GF-D8 (cell line): ENCODE results near the gene LOC101059915.
"Not testable (repeated sequence)": the region's sequence is repeated elsewhere in the genome, so short reads cannot be mapped to it uniquely, and the experiment has no call there.

Experiments
- DNase-seq: peaks from one replicate; lab custom pipeline; 2025; lab: John Stamatoyannopoulos, UW

LOC101059915 gene

DNA sequence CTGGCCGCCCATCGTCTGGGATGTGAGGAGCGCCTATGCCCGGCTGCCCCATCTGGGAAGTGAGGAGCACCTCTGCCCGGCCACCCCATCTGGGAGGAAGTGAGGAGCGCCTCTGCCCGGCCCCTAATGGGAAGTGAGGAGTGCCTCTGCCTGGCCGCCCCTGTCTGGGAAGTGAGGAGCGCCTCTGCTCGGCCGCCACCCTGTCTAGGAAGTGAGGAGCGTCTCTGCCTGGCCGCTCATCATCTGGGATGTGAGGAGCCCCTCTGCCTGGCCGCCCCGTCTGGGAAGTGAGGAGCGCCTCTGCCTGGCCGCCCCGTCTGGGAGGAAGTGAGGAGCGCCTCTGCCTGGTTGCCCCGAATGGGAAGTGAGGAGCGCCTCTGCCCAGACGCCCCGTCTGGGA, 8.3 kb downstream of the LOC101059915 start:
- not testable (repeated sequence) for DNase-seq

DNA sequence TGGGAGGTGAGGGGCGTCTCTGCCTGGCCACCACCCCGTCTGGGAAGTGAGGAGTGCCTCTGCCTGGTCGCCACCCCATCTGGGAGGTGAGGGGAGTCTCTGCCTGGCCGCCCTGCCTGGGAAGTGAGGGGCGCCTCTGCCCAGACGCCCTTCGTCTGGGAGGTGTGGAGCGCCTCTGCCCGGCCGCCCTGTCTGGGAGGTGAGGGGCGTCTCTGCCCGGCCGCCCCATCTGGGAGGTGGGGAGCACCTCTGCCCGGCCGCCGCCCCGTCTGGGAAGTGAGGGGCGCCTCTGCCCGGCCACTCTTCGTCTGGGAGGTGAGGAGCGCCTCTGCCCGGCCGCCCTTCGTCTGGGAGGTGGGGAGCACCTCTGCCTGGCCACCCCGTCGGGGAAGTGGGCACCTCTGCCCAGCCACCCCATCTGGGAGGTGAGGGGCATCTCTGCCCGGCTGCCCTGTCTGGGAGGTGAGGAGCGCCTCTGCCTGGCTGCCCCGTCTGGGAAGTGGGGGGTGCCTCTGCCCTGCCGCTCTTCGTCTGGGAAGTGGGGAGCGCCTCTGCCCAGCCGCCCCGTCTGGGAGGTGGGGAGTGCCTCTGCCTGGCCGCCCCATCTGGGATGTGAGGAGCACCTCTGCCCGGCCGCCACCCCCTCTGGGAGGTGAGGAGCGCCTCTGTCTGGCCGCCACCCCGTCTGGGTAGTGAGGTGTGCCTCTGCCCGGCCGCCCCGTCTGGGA, 8.9 kb downstream of the LOC101059915 start:
- not testable (repeated sequence) for DNase-seq

DNA sequence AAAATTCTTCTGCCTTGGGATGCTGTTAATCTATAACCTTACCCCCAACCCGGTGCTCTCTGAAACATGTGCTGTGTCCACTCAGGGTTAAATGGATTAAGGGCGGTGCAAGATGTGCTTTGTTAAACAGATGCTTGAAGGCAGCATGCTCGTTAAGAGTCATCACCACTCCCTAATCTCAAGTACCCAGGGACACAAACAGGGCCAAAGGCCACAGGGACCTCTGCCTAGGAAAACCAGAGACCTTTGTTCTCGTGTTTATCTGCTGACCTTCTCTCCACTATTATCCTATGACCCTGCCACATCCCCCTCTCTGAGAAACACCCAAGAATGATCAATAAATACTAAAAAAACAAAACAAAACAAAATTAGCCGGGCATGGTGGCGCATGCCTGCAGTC, 9.8 kb downstream of the LOC101059915 start:
- DNase-seq, result not testable (repeated sequence)

- DNase-seq, result no peak
Observed at GRCh38 chrX:71679575-71680207, 12.3 kb downstream of the LOC101059915 start.

GRCh38 chrX:71696641-71697465, 29.5 kb downstream of the LOC101059915 start:
- not testable (repeated sequence) for DNase-seq

DNA sequence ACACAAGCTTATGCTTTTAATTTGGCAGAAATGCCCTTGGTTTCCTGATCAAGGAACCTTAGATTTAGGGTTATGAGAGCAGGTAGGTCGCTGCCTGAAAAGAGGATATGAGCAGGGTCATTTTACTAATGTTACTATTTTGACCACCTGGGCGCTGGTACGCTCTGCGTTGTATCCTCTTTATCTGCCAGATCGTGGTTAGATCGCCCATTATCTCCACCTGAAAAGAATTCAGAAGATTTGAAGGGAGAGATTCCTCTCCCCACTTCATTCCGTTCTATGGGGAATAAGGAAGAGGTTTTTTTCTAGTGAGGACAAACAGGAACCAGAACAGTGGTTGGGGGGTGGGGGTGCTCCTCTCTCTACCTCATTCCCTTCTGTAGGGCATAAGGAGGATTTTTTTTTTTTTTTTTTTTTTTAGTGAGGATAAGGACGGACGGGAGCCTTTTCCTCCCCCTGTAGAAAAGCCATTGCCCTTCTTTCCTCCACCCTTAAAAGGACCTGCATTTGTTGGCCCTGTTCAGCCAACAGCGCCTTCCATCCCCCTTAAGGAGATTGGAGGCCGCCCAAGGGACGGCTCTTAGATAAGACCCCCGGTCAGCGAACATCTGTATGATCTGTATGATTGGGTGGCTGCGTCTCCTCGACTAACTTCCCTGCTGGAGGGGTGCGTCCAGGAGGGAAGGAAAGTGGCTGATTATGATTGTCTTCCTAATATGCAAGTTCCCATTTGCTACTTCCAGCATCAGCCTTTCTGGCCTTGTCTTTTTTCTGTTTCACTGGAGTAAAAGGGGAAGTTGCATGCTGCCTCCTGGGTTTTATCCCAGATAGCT, 30.3 kb downstream of the LOC101059915 start:
- not testable (repeated sequence) for DNase-seq

DNA sequence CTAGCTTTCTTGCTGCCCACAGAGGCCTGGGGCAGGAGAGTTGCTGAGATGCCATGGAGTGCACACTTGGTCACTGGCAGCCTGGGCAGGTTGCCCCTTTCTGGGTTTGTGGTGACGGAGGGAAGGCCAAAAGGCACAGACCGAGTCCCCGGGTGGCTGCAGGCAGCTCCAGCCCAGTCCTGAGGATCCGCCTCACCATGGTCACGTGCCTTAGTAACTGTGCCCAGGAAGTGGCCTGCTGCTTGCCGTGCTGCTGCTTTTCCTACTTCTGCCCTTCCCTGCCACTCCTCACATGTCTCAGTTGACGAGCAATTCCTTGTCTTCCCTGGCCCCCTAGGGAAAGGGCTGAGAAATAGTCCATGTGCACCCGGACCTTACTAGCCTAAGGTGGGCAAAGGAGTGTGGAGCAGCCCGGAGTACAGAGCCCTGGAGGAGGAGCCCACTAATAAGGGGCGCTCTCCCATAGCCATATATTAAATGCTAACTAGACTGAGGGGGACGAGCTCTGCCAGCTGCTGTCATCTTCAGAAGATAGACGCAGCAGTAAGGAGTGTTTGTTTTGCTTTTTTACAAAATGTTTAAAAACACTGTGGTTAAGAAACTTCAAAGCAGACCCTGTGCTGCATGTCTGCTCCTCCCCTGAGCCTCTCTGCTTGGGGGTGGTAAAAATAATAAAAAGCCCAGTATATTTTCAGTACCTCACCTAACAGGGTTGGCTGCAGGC, 31.1 kb downstream of the LOC101059915 start:
- DNase-seq, result not testable (repeated sequence)

DNA sequence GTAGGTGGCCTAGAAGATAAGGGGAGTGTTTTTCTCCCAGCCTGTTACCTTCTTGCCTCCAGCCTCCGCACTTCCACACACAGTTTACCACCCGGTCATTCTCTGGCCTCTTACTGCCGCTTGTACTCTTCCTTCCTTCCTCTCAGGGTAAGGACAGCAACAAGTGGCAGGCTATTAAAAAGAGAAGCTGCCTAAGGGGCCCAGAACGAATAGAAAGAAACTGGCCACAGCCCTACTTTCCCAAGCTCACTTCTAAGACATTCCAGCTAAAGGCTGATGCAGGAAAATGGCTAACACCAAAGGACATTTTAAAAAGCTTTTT, 31.6 kb downstream of the LOC101059915 start:
- DNase-seq, result not testable (repeated sequence)

DNA sequence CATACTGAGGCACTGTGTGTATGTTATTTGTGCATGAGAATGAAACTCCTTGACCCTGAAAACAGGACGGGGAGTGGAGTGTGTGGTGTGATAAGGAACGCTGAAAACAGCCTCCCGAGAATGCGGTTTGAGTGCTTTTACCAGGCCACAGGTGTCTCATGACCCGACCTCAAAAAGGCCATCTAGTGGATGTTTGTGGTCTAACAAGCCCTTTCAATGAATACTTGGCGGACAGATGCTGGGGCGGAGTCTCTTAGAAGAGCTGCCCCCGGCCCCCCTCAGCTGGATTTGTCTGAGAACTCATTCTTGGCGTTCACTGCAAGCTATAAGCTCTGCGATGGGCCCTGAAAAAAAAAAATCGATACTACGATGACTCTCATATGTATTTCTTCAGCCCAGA, 35.5 kb downstream of the LOC101059915 start:
- not testable (repeated sequence) for DNase-seq

- DNase-seq, result not testable (repeated sequence)
Observed at GRCh38 chrX:71714064-71714463, 46.7 kb downstream of the LOC101059915 start.

- DNase-seq, result not testable (repeated sequence)
Observed at GRCh38 chrX:71715551-71715950, 48.2 kb downstream of the LOC101059915 start.

GRCh38 chrX:71716323-71716722, 49.0 kb downstream of the LOC101059915 start:
- DNase-seq, result not testable (repeated sequence)

- DNase-seq, result not testable (repeated sequence)
Observed at GRCh38 chrX:71718185-71718584, 50.8 kb downstream of the LOC101059915 start, which contains the start of gene CXorf49. Gene CXorf49, minus strand, starts transcription at chrX:71718285. Its CDS starts 134 bp downstream, at chrX:71718151.

DNA sequence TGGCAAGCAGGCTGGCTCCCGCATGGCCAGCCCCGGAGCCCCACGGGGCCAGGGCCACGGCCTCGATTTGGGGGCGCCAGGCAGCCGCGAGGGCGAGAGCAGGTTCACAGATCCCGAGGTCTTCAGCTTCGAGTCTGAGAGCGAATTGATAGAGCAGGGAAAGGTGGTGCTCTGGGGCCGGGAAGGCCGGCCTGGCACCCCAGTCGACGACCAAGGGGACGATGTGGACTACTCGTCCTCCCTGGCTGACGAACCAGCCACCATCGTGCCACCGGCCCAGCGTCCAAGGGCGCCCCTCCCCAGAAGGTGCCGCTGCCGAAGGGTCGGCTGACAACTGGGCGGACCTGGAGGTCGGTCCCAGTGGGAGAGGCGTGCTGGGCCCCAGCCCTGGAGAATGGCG, 51.8 kb downstream of the LOC101059915 start:
- DNase-seq, result not testable (repeated sequence)

DNA sequence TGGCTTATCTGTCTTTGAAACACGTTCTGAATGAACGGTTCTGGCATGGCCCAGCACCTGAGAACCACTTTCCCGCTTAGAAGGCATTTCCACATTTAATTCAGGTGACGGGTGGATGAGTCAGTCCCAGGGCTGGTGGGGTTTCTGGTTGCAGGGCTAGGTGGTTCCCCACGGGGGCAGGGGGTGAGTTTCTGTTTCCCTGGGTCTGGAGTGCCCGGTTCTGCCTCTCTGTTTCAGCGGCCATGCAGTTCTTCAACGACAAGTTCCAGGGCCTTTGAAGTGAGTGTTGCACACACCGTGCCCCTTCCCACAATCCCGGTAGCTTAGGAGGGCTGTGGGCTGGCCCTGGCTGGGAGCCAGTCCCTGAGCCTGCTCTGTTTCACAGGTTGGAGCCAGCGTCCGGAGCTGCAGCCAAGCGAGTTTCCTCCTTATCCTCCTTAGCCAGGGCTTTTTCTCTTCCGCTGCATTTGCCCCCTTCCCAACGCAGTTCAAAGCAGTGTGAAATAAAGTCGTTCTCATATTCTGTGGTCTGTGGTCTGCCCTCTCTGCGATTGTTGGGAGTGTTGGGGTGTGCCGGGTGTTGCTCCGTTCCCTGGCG, 53.0 kb downstream of the LOC101059915 start:
- DNase-seq, result not testable (repeated sequence)
